Endothelial cell of umbilical vein (primary cell): ENCODE results near the gene ATP2C2. TPM values are rescaled to one million over a fixed set of nuclear protein-coding genes. Genes with fewer than 3 reads are reported as not detected.

Experiments
- BruUV-seq: library from RNA; stranded (reverse); fragments of 400-500 nt; replicated peaks from 2 replicates; lab custom pipeline; 2021; lab: Mats Ljungman, UMichigan
- CTCF ChIA-PET: fragments of 300-600, 350-600 bp; sonication (Branson Sonifier 250); formaldehyde crosslinking; loops from one replicate; lab custom pipeline; 2021; ENCODE audit warnings: antibody characterized with exemption, inconsistent platforms; lab: Charles Lee
- POLR2A ChIA-PET: fragments of 300-600, 350-600 bp; sonication (Branson Sonifier 250); formaldehyde crosslinking; loops from one replicate; lab custom pipeline; 2021; ENCODE audit warnings: antibody characterized with exemption, inconsistent platforms; lab: Charles Lee
- DNase-seq: peaks from one replicate; pipeline ENCODE4 v3.0.0-alpha.2; 2011; ENCODE audit warnings: low read depth, low spot score
- FAIRE-seq: peaks from 2 replicates; lab custom pipeline; 2011; peaks lifted over from hg19 to GRCh38; lab: Jason Lieb, UNC
- H2AFZ ChIP-seq: 2 replicates; pipeline ENCODE4 v1.6.0; 2012; ENCODE audit warnings: low read depth, low read length, control low read depth, inconsistent platforms
- H3K27ac ChIP-seq: 2 replicates; pipeline ENCODE4 v1.5.1; 2011; ENCODE audit warnings: low read depth, mild to moderate bottlenecking, control low read depth, low read length, moderate library complexity; ENCODE audit not compliant: insufficient read depth
- H3K27me3 ChIP-seq, 2 experiments: 2 replicates each; pipeline versions ENCODE4 v1.6.0 to v1.6.1; 2011; ENCODE audit warnings: low read length in 2 of 2, mixed read lengths in 1 of 2; ENCODE audit not compliant: control insufficient read depth in 2 of 2, insufficient read depth in 2 of 2
- H3K36me3 ChIP-seq, 2 experiments: 2 replicates in 1 of 2; 3 replicates in 1 of 2; pipeline ENCODE4 v1.5.1; 2011; ENCODE audit warnings: low read length in 2 of 2, mild to moderate bottlenecking in 1 of 2, moderate library complexity in 1 of 2; ENCODE audit not compliant: control insufficient read depth in 2 of 2, insufficient read depth in 2 of 2; ENCODE audit errors: extremely low read depth in 1 of 2
- H3K4me1 ChIP-seq: 3 replicates; pipeline ENCODE4 v1.5.1; 2011; ENCODE audit warnings: mild to moderate bottlenecking, low read length; ENCODE audit not compliant: control insufficient read depth, insufficient read depth; ENCODE audit errors: extremely low read depth
- H3K4me2 ChIP-seq: 2 replicates; pipeline ENCODE4 v1.6.1; 2011; ENCODE audit warnings: low read length, control low read depth, mixed read lengths; ENCODE audit not compliant: insufficient read depth
- H3K4me3 ChIP-seq, 3 experiments: fragments of 200-600 bp in 1 of 3; sonication (generic), shearing (Covaris generic) in 1 of 3; replicated peaks in 1 of 3; 2 replicates each; pipeline ENCODE4 v1.5.1; 2011 to 2016; ENCODE audit warnings: control low read depth in 3 of 3, low read length in 3 of 3, mild to moderate bottlenecking in 2 of 3, inconsistent platforms in 1 of 3, low read depth in 1 of 3, moderate library complexity in 1 of 3; ENCODE audit not compliant: insufficient read depth in 1 of 3
- H3K79me2 ChIP-seq: 2 replicates; pipeline ENCODE4 v1.6.0; 2012; ENCODE audit warnings: low read length, inconsistent platforms; ENCODE audit not compliant: control insufficient read depth, insufficient read depth
- H3K9ac ChIP-seq: replicated peaks from 2 replicates; pipeline ENCODE3; 2011; ENCODE audit warnings: low read length, control low read depth; ENCODE audit not compliant: insufficient read depth; ENCODE audit errors: extremely low read depth
- H3K9me1 ChIP-seq: replicated peaks from 3 replicates; pipeline ENCODE4 v1.6.0; 2011; ENCODE audit warnings: mild to moderate bottlenecking, low read length; ENCODE audit not compliant: control insufficient read depth, insufficient read depth; ENCODE audit errors: extremely low read depth
- H3K9me3 ChIP-seq: replicated peaks from 2 replicates; pipeline ENCODE4 v1.5.1; 2012; ENCODE audit warnings: low read length, inconsistent platforms; ENCODE audit not compliant: control insufficient read depth, insufficient read depth
- H4K20me1 ChIP-seq: replicated peaks from 2 replicates; pipeline ENCODE3; 2011; ENCODE audit warnings: mild to moderate bottlenecking, low read length; ENCODE audit not compliant: control insufficient read depth, insufficient read depth; ENCODE audit errors: extremely low read depth
- CTCF ChIP-seq, 2 donors: IDR thresholded peaks; 1 replicate in 1 of 2; 2 replicates in 1 of 2; pipeline ENCODE4 v1.5.1; 2011; ENCODE audit warnings: low read length in 2 of 2, mild to moderate bottlenecking in 2 of 2, moderate library complexity in 2 of 2, control low read depth in 1 of 2, inconsistent platforms in 1 of 2, low read depth in 1 of 2; ENCODE audit not compliant: insufficient read depth in 1 of 2; ENCODE audit errors: extremely low read depth in 1 of 2
- EZH2 ChIP-seq: IDR thresholded peaks from 2 replicates; pipeline ENCODE4 v1.6.1; 2012; ENCODE audit warnings: borderline replicate concordance, low read depth, mild to moderate bottlenecking, moderate library complexity, low read length, inconsistent platforms; ENCODE audit not compliant: severe bottlenecking
- FOS ChIP-seq: IDR thresholded peaks from 2 replicates; pipeline ENCODE4 v1.6.1; 2011; ENCODE audit warnings: mild to moderate bottlenecking, low read length, moderate library complexity, borderline replicate concordance; ENCODE audit not compliant: insufficient read depth
- GATA2 ChIP-seq: IDR thresholded peaks from 2 replicates; pipeline ENCODE4 v1.7.0; 2011; ENCODE audit warnings: low read depth, mild to moderate bottlenecking, moderate library complexity, mixed read lengths, low read length; ENCODE audit not compliant: insufficient read length, insufficient read depth
- JUN ChIP-seq: IDR thresholded peaks from 2 replicates; pipeline ENCODE4 v1.6.1; 2011; ENCODE audit warnings: borderline replicate concordance, low read depth; ENCODE audit not compliant: insufficient read length, insufficient read depth
- MAX ChIP-seq: IDR thresholded peaks from 2 replicates; pipeline ENCODE4 v1.6.1; 2011; ENCODE audit not compliant: insufficient read depth, insufficient read length
- MYC ChIP-seq: IDR thresholded peaks from one replicate; pipeline ENCODE4 v1.6.1; 2011; ENCODE audit warnings: mild to moderate bottlenecking, low read depth, low read length
- POLR2A ChIP-seq: IDR thresholded peaks from 2 replicates; pipeline ENCODE4 v1.6.1; 2012; ENCODE audit warnings: low read depth, mild to moderate bottlenecking, control low read depth, low read length
- POLR2AphosphoS5 ChIP-seq: IDR thresholded peaks from 2 replicates; pipeline ENCODE4 v1.6.1; 2012; ENCODE audit warnings: low read depth, mild to moderate bottlenecking, control low read depth, low read length, moderate library complexity; ENCODE audit not compliant: insufficient read depth
- dilution Hi-C: fragments of 300-500 bp; cut with MboI; formaldehyde crosslinking; loops from one replicate; pipeline ENCODE4 v1.15.0; 2019; ENCODE audit warnings: low sequenced_read_pairs; ENCODE audit not compliant: extremely low pct_ligation_motif_present
- intact Hi-C: fragments of 100-400 bp; cut with micrococcal nuclease; formaldehyde crosslinking; loops from one replicate; pipeline ENCODE4 v1.10.0; 2022
- polyA plus RNA-seq, 4 experiments: library from polyadenylated mRNA; depleted of rRNA in 3 of 4; stranded (reverse) in 3 of 4; unstranded in 1 of 4; fragments of >200 nt; gene quantifications; 2 replicates each; pipeline versions ENCODE4 v1.2.1 to v1.2.3, GENCODE V29; 2011 to 2012; ENCODE audit warnings: missing spikeins in 1 of 4
- total RNA-seq: library from RNA; stranded (reverse); gene quantifications from 2 replicates; pipeline ENCODE4 v1.2.3, GENCODE V29; 2021

Gene ATP2C2
- total and polyA plus RNA-seq, 2 donors (not counting 3 experiments of a cell fraction or from before 2014, with no cell fraction given): not detected

- H3K4me1 ChIP-seq: no peaks in the 10 kb centered on the region
- intact Hi-C loops (no loop called here), dilution Hi-C loops (no loop called here)
- no peak for TF ChIP-seq CTCF (IDR thresholded peaks at IDR 0.05; ENCODE audit: extremely low read depth in 1 of 2, insufficient read depth in 1 of 2, low read depth in 1 of 2, low read length in 2 of 2)
- no peak for TF ChIP-seq FOS
- TF ChIP-seq JUN: no peak
- TF ChIP-seq EZH2: no peak
- TF ChIP-seq POLR2A: no peak
- TF ChIP-seq MAX: no peak
- no peak for TF ChIP-seq MYC
- TF ChIP-seq GATA2: no peak
- TF ChIP-seq POLR2AphosphoS5: no peak
- no peaks in the 10 kb centered on the region for H3K9me1 ChIP-seq
- H3K27me3 ChIP-seq: no peaks in the 10 kb centered on the region
- no peak overlapping the region for H3K4me3 ChIP-seq
- H3K9ac ChIP-seq: no peak overlapping the region
- FAIRE-seq (no peak), DNase-seq (no peak)
- H3K79me2 ChIP-seq: no peaks in the 10 kb centered on the region
- BruUV-seq: no TSS peak
- H3K36me3 ChIP-seq: no peaks in the 10 kb centered on the region
- ChIA-PET CTCF (no interaction called here), POLR2A (no interaction called here)
- no peak overlapping the region for H3K27ac ChIP-seq
- H3K4me2 ChIP-seq: no peak overlapping the region
- no peaks in the 10 kb centered on the region for H3K9me3 ChIP-seq
- no peaks in the 10 kb centered on the region for H4K20me1 ChIP-seq
- H2AFZ ChIP-seq: no peak overlapping the region
Observed at GRCh38 chr16:84348386-84348888, 19.9 kb upstream of the ATP2C2 start.
